NCI-H146 (cell line): ENCODE data around the gene ZSCAN4.

ENCODE experiments used
- DNase-seq: peaks from one replicate; lab custom pipeline; 2025; lab: John Stamatoyannopoulos, UW

ZSCAN4 gene

DNA sequence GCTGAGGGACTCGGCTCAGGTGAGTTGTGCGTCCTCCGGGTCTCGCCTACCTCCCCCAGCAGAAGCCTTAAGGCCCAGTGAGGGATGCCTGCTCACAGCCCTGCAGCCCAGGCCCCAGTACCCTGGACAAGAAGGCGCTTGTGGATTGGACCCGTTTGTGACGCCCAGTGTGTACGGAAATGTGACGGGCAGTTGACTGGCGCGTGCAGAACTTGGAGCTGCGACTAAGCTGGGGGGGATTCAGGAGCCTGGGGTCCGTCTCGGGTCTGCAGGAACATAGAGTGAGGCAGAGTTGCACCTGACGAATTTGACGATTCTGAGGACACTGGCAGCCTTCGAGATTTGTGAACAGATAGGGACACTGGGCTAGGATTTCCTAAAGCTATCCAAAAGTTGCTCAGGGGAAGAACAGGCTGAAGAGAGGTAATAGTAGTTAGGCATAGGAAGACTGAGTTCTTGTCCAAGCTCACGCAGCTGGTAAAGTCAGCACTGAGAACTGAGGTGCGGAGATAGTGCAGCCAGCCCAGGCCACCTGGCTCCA lies 13.6 kb downstream of the ZSCAN4 start:
- DNase-seq, result no peak

DNA sequence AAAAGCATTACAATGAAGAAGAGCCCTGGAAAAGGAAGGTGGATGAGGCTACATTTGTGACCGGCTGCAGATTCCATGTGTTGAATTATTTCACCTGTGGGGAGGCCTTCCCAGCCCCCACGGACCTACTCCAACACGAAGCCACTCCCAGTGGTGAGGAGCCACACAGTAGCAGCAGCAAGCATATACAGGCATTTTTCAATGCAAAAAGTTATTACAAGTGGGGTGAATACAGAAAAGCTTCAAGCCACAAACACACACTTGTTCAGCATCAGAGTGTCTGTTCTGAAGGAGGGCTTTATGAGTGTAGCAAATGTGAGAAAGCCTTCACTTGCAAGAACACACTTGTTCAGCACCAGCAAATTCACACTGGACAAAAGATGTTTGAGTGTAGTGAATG lies 18.0 kb downstream of the ZSCAN4 start:
- DNase-seq, result no peak

DNA sequence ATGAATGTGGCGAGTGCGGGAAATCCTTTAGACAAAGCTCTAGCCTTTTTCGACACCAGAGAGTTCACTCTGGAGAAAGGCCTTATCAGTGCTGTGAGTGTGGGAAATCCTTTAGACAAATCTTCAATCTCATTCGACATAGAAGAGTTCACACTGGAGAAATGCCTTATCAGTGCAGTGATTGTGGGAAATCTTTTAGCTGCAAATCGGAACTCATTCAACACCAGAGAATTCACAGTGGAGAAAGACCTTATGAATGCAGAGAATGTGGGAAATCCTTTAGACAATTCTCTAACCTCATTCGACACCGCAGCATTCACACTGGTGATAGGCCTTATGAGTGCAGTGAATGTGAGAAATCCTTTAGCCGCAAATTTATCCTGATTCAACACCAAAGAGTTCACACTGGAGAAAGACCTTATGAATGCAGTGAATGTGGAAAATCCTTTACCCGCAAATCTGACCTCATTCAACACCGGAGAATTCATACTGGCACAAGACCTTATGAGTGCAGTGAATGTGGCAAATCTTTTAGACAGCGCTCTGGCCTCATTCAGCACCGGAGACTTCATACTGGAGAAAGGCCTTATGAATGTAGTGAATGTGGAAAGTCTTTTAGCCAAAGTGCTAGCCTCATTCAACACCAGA lies 18.8 kb downstream of the ZSCAN4 start:
- no peak for DNase-seq

DNA sequence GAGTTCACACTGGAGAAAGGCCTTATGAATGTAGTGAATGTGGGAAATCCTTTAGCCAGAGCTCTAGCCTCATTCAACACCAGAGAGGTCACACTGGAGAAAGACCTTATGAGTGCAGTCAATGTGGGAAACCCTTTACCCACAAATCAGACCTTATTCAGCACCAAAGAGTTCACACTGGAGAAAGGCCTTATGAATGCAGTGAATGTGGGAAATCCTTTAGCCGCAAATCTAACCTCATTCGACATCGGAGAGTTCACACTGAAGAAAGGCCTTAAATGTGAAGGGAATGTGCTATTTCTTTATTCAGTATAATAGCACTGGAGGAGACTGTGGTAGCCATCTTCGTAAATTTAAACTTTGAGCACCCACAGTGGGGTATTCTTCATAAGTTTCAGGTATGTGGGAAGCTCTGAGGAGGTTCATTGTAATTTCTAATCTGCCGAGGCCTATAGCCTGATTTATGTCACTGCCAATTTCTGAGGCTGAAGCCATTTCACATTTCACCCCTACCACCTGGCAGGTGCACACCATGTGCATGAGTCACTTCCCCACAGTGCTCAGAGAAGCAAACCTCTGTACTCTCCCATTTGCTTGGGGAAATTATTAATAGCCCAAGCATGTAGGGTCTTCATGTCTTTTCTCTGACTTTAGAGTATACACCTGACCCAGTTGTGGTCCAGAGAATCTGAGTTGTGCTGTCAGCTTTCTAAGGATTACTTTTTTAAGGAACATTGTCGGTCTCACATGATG lies 19.5 kb downstream of the ZSCAN4 start:
- no peak for DNase-seq

DNA sequence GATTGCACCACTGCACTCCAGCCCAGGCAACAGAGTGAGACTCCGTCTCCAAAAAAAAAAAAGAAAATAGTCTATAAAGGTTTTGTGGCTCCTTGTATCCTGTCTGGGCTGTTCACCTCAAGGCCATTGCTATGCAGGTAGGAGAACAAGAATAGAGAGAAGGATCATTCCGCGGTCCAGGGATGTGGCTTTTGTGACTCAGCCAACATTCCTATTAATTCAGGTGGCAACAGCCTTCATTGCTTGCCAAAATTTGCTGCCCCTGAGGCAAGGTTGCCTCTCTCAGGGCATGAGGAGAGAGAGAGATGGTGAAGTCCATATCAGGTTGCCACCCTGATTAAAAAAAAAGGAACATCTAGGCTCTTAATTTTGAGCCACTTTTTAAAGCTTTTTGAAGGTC lies 21.0 kb downstream of the ZSCAN4 start:
- DNase-seq, result no peak

DNA sequence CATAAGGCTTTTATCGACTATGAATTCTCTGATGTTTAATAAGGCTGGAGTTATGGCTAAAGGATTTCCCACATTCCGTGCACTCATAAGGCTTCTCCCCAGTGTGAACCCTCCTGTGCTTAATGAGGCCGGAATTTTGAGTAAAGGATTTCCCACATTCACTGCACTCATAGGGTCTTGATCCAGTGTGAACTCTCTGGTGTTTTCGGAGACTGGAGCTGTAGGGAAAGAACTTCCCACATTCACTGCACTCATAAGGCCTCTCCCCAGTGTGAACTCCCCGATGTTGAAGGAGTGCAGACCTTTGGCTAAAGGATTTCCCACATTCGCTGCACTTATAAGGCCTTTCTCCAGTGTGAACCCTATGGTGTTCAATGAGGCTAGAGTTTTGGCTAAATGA lies 32.9 kb downstream of the ZSCAN4 start:
- DNase-seq, result no peak

DNA sequence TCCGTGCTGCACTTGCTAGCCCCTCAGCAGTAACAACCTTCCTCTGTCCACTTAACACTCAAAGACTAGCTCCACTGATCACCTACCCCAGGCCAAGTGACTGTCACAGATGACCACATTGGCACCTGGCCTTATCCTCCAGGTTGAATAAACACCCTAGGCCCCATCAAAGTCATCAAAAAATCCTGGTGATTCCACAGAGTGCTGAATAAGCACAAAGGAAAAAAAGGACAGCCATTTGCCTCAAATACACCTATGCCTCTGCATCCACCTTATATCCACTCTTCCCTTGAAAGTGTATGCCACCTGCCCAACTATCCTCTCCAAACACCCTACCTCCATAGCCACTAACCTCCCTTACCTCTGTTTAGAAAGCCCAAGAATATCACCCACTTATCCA lies 37.6 kb downstream of the ZSCAN4 start:
- DNase-seq, result no peak

DNA sequence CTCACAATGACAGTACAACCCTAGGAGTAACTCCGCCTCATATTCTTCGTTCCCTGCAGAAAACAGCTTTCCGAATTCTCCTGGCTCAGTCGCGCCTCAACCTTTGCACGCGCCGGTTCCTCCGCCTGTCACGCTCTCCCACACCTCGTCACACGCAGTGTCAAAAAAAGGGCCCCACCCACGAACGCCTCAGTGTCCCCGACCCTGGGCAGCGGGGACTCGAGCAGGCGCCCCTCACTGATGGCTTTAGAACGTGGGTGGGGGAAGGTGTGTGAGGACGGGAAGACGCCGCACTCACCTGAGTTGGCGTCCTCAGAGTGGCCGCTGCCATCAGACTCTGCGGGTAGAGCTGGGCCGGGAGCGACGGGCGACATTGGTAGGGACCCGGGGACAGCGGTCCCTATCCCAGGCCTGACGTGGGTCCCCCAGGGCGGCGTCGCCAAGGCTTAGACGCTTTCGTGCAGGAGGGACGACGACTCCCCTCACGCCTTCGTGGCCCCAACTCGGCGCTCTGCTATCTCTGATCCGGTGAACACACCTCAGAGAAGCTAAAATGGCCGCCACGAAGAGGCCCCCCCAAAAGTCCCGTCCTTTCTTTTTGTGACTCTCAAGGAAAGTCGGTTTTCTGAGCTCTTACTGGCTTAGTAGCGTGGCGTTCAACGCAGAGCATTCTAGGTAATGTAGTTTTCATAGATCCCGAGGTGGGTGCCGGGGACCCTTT lies 40.1 kb downstream of the ZSCAN4 start, which contains the start of gene ZNF154:
TSS of gene ZNF154 (minus strand) at position 564 of the 721 bp plus-strand sequence. CDS start at position 331, 233 bp downstream.
- no peak for DNase-seq

DNA sequence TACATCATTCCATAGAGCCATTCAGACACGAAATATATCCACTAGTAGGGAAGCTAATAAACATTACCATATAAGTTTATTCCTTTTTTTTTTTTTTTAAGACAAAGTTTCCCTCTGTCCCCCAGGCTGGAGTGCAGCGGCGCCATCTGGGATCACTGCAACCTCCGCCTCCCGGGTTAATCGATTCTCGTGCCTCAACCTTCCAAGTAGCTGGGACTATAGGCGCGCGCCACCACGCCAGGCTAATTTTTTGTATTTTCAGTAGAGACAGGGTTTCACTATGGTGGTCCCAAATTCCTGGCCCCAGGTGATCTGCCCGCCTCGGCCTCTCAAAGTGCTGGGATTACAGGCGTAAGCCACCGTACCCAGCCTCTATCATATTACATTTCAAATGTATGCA lies 40.9 kb downstream of the ZSCAN4 start:
- no peak for DNase-seq

DNA sequence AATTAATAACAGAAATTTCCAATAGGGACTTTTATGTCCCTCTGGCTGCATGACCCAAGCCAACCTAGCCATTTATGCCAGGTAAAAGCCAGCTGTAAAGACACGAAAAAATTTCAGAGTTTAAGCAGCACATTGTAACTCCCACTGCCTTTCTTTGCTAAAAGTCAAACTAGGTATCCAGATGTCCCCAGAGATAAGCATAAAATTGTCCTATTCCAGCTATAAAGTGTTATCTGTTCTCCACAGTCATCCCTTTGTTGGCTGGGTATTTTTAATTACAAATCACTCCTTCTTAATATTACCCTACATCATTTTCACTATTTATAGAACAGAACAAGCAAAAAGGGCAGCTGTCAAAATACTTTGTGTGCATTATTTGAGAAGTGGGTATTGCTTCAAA lies 43.5 kb downstream of the ZSCAN4 start:
- no peak for DNase-seq

DNA sequence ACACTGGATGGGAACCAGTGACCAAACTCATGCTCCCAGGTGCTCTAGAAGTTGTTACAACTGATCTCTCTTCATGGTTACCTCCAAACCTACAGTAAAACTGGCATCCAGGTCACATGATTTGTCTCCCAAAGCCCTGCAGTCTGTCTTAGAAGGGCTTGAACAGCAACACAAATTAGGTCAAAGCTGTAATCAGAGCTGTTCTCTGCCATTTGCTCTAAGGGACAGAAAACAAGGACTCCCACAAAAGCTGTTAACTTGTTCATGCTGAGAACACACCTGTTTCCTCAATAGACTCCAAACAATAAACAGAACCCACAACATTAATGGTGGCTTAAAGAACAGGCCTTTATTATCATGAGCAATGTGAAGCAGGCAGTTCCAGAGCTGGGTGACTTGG lies 50.7 kb downstream of the ZSCAN4 start:
- DNase-seq, result no peak

DNA sequence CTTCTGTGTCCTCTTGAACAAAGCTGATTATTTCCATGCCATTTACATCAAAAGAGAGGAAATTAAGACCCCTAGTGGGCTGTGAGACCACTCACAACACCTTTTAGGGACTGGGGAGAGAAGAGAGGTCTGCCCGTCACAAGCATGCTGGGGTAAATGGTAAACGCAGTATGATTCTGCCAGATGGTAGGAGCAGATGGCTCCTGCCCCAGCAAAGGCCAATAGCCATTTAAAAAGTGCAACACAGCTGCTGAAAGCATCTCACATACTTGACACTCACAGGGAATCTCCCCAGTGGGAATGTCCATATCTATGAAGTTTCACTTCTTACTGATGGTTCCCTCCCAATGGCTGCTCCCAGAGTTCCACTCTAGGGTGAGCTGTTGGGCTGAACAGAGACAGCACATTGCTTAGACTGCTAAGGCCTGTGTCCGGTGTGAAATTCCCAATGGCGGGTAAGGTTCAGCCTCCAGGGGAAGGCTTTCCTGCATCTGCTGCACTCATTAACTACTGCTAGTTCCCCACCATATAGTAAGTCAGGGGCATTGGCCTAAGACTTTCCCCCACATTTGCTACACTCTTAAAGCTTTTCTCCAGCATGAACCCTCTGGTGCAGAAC lies 51.3 kb downstream of the ZSCAN4 start:
- DNase-seq, result no peak

DNA sequence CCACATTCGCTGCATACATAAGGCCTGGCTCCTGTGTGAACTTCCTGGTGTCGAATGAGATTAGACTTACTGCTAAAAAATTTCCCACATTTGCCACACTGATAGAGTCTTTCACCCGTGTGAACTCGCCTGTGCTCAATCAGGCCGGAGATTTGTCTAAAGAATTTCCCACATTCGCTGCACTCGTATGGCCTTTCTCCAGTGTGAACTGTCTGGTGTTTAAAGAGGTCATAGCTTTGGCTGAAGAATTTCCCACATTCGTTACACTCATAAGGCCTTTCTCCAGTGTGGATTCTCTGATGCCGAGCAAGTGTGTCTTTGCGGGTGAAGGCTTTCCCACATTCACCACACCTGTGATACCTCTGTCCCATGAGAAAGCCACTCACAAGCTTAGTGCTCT lies 52.1 kb downstream of the ZSCAN4 start:
- DNase-seq, result no peak
